ENCODE data around the gene CCDC78. TPM values are rescaled to one million over a fixed set of nuclear protein-coding genes. Genes with fewer than 3 reads are reported as not detected.

The CCDC78 gene
- polyA plus RNA-seq, 1 experiment: 2.4 TPM

DNA sequence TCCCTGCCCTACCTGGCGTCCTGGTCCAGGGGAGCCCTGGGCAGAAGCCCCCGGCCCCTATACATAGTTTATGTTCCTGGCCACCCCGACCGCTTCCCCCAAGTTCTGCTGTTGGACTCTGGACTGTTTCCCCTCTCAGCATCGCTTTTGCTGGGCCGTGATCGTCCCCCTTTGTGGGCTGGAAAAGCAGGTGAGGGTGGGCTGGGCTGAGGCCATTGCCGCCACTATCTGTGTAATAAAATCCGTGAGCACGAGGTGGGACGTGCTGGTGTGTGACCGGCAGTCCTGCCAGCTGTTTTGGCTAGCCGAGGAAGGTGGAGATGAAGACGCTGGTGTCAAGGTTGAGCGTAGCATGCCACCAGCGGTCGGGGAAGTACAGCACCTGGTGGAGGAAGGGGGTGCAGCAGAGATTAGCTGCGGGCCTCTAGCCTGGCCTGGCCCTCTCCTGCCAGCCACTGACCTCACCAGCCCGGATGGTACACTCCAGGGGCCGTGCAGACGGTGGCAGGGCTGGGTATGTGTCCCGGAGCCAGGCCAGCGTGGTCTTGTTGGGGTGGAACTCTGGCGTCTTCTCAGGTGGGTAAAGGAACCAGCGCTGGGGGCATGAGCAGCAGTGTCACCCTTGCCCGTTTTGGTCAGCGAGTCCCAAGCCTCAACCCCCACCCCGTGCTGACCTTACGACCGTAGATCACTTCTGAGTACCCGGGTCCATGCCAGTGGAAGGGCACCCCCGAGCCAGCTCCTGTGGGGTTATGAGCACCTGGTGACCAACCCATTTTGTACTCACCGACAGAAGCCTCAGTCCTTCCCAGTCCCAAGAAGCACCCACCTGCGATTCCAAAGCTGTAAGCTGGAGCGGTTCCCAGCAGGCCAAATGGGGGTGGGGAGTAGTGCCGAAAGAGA, 43.5 kb downstream of the CCDC78 start:
- H3K36me3 ChIP-seq (ENCODE audit: control insufficient read depth, insufficient read depth, low read length): peaks cover 23% of the 10 kb centered on the region
- DNase-seq (ENCODE audit: low read depth): no peak
- H3K4me3 ChIP-seq (ENCODE audit: low read depth, low read length): no peak overlapping the region; the same call in 1 of the 2 replicates
- TF ChIP-seq, protein P1, sequence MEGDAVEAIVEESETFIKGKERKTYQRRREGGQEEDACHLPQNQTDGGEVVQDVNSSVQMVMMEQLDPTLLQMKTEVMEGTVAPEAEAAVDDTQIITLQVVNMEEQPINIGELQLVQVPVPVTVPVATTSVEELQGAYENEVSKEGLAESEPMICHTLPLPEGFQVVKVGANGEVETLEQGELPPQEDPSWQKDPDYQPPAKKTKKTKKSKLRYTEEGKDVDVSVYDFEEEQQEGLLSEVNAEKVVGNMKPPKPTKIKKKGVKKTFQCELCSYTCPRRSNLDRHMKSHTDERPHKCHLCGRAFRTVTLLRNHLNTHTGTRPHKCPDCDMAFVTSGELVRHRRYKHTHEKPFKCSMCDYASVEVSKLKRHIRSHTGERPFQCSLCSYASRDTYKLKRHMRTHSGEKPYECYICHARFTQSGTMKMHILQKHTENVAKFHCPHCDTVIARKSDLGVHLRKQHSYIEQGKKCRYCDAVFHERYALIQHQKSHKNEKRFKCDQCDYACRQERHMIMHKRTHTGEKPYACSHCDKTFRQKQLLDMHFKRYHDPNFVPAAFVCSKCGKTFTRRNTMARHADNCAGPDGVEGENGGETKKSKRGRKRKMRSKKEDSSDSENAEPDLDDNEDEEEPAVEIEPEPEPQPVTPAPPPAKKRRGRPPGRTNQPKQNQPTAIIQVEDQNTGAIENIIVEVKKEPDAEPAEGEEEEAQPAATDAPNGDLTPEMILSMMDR (IDR thresholded peaks at IDR 0.05; ENCODE audit: insufficient read depth, low read depth, low read length): no peak
- ChIA-PET POLR2A (no interaction called here), CTCF (interaction anchor here (4.5 kb wide), 1 partner anchor 15 kb away, joined by 20 read pairs; the partner anchor contains the start of gene RHOT2)
- H3K27me3 ChIP-seq (ENCODE audit: control insufficient read depth, insufficient read depth, low read length): no peaks in the 10 kb centered on the region

DNA sequence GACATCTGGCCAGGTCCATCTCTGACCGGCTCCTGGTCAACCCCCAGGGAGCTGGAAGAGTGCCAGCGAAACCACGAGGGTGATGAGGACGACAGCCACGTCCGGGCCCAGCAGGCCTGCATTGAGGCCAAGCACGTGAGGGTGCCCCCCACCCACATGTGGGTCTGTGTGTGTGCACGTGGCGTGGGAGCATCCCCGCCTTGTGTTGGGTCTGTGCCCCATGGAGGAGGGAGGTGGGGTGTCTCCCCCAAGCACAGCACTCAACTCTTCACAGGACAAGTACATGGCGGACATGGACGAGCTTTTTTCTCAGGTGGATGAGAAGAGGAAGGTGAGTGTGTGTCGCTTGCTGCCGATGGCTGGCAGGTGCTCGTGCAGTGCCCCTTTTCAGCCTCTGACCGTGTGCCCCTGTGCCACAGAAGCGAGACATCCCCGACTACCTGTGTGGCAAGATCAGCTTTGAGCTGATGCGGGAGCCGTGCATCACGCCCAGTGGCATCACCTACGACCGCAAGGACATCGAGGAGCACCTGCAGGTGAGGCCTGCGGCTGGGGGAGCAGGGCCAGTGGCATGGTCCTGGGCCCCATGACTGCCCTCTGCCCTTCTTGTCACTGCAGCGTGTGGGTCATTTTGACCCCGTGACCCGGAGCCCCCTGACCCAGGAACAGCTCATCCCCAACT, 44.4 kb downstream of the CCDC78 start:
- TF ChIP-seq, protein P1 (IDR thresholded peaks at IDR 0.05; ENCODE audit: insufficient read depth, low read depth, low read length): no peak
- DNase-seq (ENCODE audit: low read depth): no peak
- Histone ChIP-seq H3K4me3 (ENCODE audit: low read depth, low read length) (no peak overlapping the region), H3K27me3 (ENCODE audit: control insufficient read depth, insufficient read depth, low read length) (no peaks in the 10 kb centered on the region), H3K36me3 (ENCODE audit: control insufficient read depth, insufficient read depth, low read length) (peaks cover 23% of the 10 kb centered on the region)
- ChIA-PET POLR2A (no interaction called here), CTCF (interaction anchor here (1.4 to 4.5 kb wide), 2 partner anchors 14 to 38 kb away, joined by 4 to 20 read pairs; partner anchors contain the start of gene RHOT2)

DNA sequence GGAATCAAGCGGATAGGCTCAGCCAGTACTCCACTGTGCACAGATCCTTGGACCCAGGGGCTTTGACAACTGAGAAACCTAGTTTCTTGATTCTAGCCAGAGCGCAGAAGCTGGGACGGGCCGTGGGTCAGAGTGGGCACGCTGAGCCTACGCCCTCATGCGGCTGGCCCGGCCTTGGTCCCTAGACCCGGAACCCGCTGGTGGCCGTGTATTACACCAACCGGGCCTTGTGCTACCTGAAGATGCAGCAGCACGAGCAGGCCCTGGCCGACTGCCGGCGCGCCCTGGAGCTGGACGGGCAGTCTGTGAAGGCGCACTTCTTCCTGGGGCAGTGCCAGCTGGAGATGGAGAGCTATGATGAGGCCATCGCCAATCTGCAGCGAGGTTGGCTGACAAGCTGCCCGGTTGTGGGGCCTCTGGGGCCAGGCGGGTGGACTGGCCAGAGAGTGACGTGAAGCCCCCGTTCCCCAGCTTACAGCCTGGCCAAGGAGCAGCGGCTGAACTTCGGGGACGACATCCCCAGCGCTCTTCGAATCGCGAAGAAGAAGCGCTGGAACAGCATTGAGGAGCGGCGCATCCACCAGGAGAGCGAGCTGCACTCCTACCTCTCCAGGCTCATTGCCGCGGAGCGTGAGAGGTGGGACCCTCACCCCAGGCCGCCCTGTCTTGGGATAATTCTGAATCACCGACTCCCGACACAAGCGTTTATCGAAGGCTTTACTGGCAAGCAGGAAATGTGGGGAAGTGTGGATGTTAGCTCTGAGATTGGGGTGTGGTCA, 45.1 kb downstream of the CCDC78 start:
- ChIA-PET CTCF (interaction anchor here (1.3 to 4.5 kb wide), 3 partner anchors 14 to 39 kb away, joined by 4 to 20 read pairs (median 7); partner anchors contain the start of gene RHOT2), POLR2A (no interaction called here)
- peak overlapping the region; percentile 69 for H3K4me3 ChIP-seq (ENCODE audit: low read depth, low read length)
- no peaks in the 10 kb centered on the region for H3K27me3 ChIP-seq (ENCODE audit: control insufficient read depth, insufficient read depth, low read length)
- TF ChIP-seq, protein P1 (IDR thresholded peaks at IDR 0.05; ENCODE audit: insufficient read depth, low read depth, low read length): peak; percentile 21; the same call in 1 of the 2 replicates
- no peak for DNase-seq (ENCODE audit: low read depth)
- peaks cover 21% of the 10 kb centered on the region for H3K36me3 ChIP-seq (ENCODE audit: control insufficient read depth, insufficient read depth, low read length)

DNA sequence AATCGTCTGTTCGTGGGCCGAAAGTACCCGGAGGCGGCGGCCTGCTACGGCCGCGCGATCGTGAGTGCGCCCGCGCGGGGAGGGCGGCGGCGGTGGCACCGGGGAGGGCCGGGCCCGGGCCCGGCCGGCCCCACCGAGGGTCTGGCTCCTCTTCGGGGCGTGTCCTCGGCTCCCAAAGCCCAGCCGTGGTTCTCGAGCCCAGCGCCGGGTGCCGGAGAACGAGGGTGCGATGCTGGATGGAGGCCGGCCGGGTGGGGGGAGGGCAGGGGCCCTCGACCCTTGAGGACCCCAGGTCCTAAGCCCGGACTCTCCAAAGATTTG, 45.7 kb downstream of the CCDC78 start:
- DNase-seq (ENCODE audit: low read depth): no peak
- TF ChIP-seq, protein P1 (IDR thresholded peaks at IDR 0.05; ENCODE audit: insufficient read depth, low read depth, low read length): no peak
- ChIA-PET CTCF (interaction anchor here (1.3 to 4.5 kb wide), 4 partner anchors 13 to 60 kb away, joined by 3 to 20 read pairs (median 6); partner anchors contain the start of genes CIAO3 and RHOT2), POLR2A (no interaction called here)
- Histone ChIP-seq H3K27me3 (ENCODE audit: control insufficient read depth, insufficient read depth, low read length) (no peaks in the 10 kb centered on the region), H3K36me3 (ENCODE audit: control insufficient read depth, insufficient read depth, low read length) (peaks cover 21% of the 10 kb centered on the region), H3K4me3 (ENCODE audit: low read depth, low read length) (peak overlapping the region; percentile 69)
